HG03520 (cell line): ENCODE measurements around the gene EGLN1.
"Not testable (repeated sequence)": the region's sequence is repeated elsewhere in the genome, so short reads cannot be mapped to it uniquely, and the experiment has no call there.

ENCODE experiments used
- ATAC-seq: cut with Tn5 transposase; IDR thresholded peaks from one replicate; pipeline ENCODE4 v1.9.1; 2021; ENCODE audit warnings: mild to moderate bottlenecking, moderate library complexity; ENCODE audit not compliant: unreplicated experiment

EGLN1 gene

GRCh38 chr1:231421971-231422797 lies at the start of gene EGLN1:
Gene EGLN1 (minus strand): TSS chr1:231422287. CDS start chr1:231421888, 399 bp downstream.
- ATAC-seq: peak; percentile 63

GRCh38 chr1:231471500-231471899 lies 49.4 kb upstream of the EGLN1 start:
- not testable (repeated sequence) for ATAC-seq

GRCh38 chr1:231471027-231471426 lies 48.9 kb upstream of the EGLN1 start:
- ATAC-seq: not testable (repeated sequence)

- ATAC-seq: no peak
Observed at GRCh38 chr1:231467986-231468385, 45.9 kb upstream of the EGLN1 start.

GRCh38 chr1:231465051-231465450 lies 43.0 kb upstream of the EGLN1 start:
- ATAC-seq: no peak

GRCh38 chr1:231463541-231463940 lies 41.5 kb upstream of the EGLN1 start:
- no peak for ATAC-seq

GRCh38 chr1:231460614-231461013 lies 38.5 kb upstream of the EGLN1 start:
- ATAC-seq: no peak

- not testable (repeated sequence) for ATAC-seq
Observed at GRCh38 chr1:231459438-231459837, 37.4 kb upstream of the EGLN1 start.

- ATAC-seq: not testable (repeated sequence)
Observed at GRCh38 chr1:231457956-231458355, 35.9 kb upstream of the EGLN1 start.

- ATAC-seq: not testable (repeated sequence)
Observed at GRCh38 chr1:231454133-231454532, 32.0 kb upstream of the EGLN1 start.

GRCh38 chr1:231446138-231446537 lies 24.1 kb upstream of the EGLN1 start:
- ATAC-seq: no peak

GRCh38 chr1:231444059-231444458 lies 22.0 kb upstream of the EGLN1 start:
- no peak for ATAC-seq

- ATAC-seq: no peak
Observed at GRCh38 chr1:231443363-231443762, 21.3 kb upstream of the EGLN1 start.

- ATAC-seq: no peak
Observed at GRCh38 chr1:231442735-231443134, 20.6 kb upstream of the EGLN1 start.

GRCh38 chr1:231432996-231433395 lies 10.9 kb upstream of the EGLN1 start:
- no peak for ATAC-seq

- ATAC-seq: no peak
Observed at GRCh38 chr1:231431665-231432415, 9.8 kb upstream of the EGLN1 start.

- not testable (repeated sequence) for ATAC-seq
Observed at GRCh38 chr1:231430678-231431352, 8.7 kb upstream of the EGLN1 start.

- no peak for ATAC-seq
Observed at GRCh38 chr1:231428377-231428776, 6.3 kb upstream of the EGLN1 start.

- no peak for ATAC-seq
Observed at GRCh38 chr1:231424950-231425805, 3.1 kb upstream of the EGLN1 start.

- ATAC-seq: no peak
Observed at GRCh38 chr1:231423648-231424047, 1.6 kb upstream of the EGLN1 start.
